ENCODE measurements around the gene LMX1B. TPM values are rescaled to one million over a fixed set of nuclear protein-coding genes. Genes with fewer than 3 reads are reported as not detected.
"Not testable (repeated sequence)": the region's sequence is repeated elsewhere in the genome, so short reads cannot be mapped to it uniquely, and the experiment has no call there.

The LMX1B gene
- total RNA-seq, 1 experiment from 2014 or later, result 2.6 TPM

DNA sequence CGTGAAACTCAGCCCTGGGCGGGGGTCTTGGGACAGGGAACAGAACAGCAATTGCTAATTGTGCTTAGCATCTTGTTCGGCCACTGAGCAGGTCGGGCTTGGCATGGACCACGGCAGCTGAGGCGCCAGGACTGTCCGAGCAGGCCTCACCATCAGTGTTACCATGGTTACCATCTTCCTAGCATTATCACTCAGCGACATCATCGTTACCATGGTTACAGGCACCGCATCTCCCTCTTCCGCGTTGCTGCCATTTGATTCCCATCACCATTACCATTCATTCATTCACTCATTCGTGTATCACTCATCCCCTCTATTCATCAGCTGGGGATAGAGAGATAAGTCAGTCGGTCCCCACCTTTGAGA lies 110.1 kb downstream of the LMX1B start:
- no TSS peak for BruUV-seq (replicated peaks)
- Histone ChIP-seq H3K4me3 (ENCODE audit: low read depth in 2 of 2, low read length in 2 of 2) (no peak overlapping the region), H3K9me3 (ENCODE audit: control insufficient read depth, insufficient read depth, low read depth, low read length) (no peaks in the 10 kb centered on the region), H3K27ac (ENCODE audit: low read length) (no peak overlapping the region), H3K27me3 (ENCODE audit: control insufficient read depth, insufficient read depth, low read length) (no peaks in the 10 kb centered on the region; the same call in 1 of the 2 replicates), H3K36me3 (ENCODE audit: control insufficient read depth, insufficient read depth, low read length) (no peaks in the 10 kb centered on the region), H3K4me1 (ENCODE audit: control insufficient read depth, insufficient read depth, low read length) (no peaks in the 10 kb centered on the region)
- TF ChIP-seq POLR2AphosphoS5 (IDR thresholded peaks at IDR 0.05; ENCODE audit: low read depth, low read length) (no peak), TCF7L2 (IDR thresholded peaks at IDR 0.05; ENCODE audit: low read depth, low read length) (no peak), SIN3A (IDR thresholded peaks at IDR 0.05; ENCODE audit: borderline replicate concordance, insufficient read depth, low read depth, low read length) (no peak)
- TF ChIP-seq, protein P1, sequence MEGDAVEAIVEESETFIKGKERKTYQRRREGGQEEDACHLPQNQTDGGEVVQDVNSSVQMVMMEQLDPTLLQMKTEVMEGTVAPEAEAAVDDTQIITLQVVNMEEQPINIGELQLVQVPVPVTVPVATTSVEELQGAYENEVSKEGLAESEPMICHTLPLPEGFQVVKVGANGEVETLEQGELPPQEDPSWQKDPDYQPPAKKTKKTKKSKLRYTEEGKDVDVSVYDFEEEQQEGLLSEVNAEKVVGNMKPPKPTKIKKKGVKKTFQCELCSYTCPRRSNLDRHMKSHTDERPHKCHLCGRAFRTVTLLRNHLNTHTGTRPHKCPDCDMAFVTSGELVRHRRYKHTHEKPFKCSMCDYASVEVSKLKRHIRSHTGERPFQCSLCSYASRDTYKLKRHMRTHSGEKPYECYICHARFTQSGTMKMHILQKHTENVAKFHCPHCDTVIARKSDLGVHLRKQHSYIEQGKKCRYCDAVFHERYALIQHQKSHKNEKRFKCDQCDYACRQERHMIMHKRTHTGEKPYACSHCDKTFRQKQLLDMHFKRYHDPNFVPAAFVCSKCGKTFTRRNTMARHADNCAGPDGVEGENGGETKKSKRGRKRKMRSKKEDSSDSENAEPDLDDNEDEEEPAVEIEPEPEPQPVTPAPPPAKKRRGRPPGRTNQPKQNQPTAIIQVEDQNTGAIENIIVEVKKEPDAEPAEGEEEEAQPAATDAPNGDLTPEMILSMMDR (IDR thresholded peaks at IDR 0.05), result no peak
- TF ChIP-seq, protein P2, sequence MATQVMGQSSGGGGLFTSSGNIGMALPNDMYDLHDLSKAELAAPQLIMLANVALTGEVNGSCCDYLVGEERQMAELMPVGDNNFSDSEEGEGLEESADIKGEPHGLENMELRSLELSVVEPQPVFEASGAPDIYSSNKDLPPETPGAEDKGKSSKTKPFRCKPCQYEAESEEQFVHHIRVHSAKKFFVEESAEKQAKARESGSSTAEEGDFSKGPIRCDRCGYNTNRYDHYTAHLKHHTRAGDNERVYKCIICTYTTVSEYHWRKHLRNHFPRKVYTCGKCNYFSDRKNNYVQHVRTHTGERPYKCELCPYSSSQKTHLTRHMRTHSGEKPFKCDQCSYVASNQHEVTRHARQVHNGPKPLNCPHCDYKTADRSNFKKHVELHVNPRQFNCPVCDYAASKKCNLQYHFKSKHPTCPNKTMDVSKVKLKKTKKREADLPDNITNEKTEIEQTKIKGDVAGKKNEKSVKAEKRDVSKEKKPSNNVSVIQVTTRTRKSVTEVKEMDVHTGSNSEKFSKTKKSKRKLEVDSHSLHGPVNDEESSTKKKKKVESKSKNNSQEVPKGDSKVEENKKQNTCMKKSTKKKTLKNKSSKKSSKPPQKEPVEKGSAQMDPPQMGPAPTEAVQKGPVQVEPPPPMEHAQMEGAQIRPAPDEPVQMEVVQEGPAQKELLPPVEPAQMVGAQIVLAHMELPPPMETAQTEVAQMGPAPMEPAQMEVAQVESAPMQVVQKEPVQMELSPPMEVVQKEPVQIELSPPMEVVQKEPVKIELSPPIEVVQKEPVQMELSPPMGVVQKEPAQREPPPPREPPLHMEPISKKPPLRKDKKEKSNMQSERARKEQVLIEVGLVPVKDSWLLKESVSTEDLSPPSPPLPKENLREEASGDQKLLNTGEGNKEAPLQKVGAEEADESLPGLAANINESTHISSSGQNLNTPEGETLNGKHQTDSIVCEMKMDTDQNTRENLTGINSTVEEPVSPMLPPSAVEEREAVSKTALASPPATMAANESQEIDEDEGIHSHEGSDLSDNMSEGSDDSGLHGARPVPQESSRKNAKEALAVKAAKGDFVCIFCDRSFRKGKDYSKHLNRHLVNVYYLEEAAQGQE (IDR thresholded peaks at IDR 0.05; ENCODE audit: insufficient read depth in 1 of 2, low read depth in 2 of 2, low read length in 1 of 2), result no peak
- in situ Hi-C loops (cut with HindIII; ENCODE audit: low pct_unique_long_range_greater_than_20kb, low sequenced_read_pairs), result no loop called here
- no peak for ATAC-seq
- ChIA-PET CTCF (no interaction called here), POLR2A (no interaction called here)
- intact Hi-C loops (cut with micrococcal nuclease; ENCODE audit: unreplicated experiment), result no loop called here
- no peak for DNase-seq (ENCODE audit: low read depth, low spot score)

DNA sequence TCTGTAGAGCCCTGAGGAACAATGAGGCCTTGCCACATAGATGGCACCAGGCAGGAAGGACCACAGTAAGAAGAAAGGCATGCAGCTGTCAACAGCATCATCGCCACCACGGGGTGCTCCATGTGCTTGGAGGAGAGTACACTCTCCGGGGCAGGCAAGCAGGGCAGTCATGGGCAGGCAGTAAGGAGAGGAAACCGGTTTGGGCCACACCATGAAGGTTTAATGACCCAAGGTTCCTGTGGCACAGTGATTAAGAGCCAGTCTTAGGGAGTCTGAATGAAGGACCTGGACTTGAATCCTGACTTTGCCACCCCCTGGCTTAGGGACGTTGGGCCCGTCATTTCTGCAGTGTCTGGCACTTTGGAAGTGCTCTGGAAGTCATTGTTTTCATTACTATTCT lies 110.5 kb downstream of the LMX1B start:
- no peak for ATAC-seq
- in situ Hi-C loops (cut with HindIII; ENCODE audit: low pct_unique_long_range_greater_than_20kb, low sequenced_read_pairs), result no loop called here
- CTCF ChIA-PET, result interaction anchor here (0.7 kb wide), 1 partner anchor 180 kb away, joined by 3 read pairs; no protein-coding TSS in a partner anchor

DNA sequence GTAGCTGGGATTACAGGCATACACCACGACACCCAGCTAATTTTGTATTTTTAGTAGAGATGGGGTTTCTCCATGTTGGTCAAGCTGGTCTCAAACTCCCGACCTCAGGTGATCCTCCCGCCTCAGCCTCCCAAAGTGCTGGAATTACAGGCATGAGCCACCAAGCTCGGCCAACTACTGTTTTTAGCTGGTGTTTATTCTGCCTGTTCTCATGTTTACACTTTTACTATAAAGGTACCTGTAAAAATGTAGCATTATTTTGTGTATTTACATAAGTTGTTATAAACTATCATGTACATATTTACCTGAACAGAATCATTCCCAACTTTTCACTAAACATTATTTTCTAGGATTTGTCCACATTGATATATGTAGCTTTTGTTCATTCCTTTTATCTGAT lies 111.8 kb downstream of the LMX1B start:
- in situ Hi-C loops (cut with HindIII; ENCODE audit: low pct_unique_long_range_greater_than_20kb, low sequenced_read_pairs), result not testable (repeated sequence)
- CTCF ChIA-PET, result interaction anchor here (0.7 kb wide), 1 partner anchor 398 kb away, joined by 7 read pairs; no protein-coding TSS in a partner anchor

More for the DNA sequence above, 110.5 kb downstream of the LMX1B start:
- no peaks in the 10 kb centered on the region for H3K9me3 ChIP-seq (ENCODE audit: control insufficient read depth, insufficient read depth, low read depth, low read length)
- TF ChIP-seq POLR2AphosphoS5 (IDR thresholded peaks at IDR 0.05; ENCODE audit: low read depth, low read length) (no peak), SIN3A (IDR thresholded peaks at IDR 0.05; ENCODE audit: borderline replicate concordance, insufficient read depth, low read depth, low read length) (no peak), TCF7L2 (IDR thresholded peaks at IDR 0.05; ENCODE audit: low read depth, low read length) (no peak)
- TF ChIP-seq, protein P1 (IDR thresholded peaks at IDR 0.05), result no peak
- TF ChIP-seq, protein P2 (IDR thresholded peaks at IDR 0.05; ENCODE audit: insufficient read depth in 1 of 2, low read depth in 2 of 2, low read length in 1 of 2), result no peak
- no TSS peak for BruUV-seq (replicated peaks)
- intact Hi-C loops (cut with micrococcal nuclease; ENCODE audit: unreplicated experiment), result no loop called here
- no peak overlapping the region for H3K4me3 ChIP-seq (ENCODE audit: low read depth in 2 of 2, low read length in 2 of 2)
- POLR2A ChIA-PET, result no interaction called here
- no peaks in the 10 kb centered on the region; the same call in 1 of the 2 replicates for H3K27me3 ChIP-seq (ENCODE audit: control insufficient read depth, insufficient read depth, low read length)
- DNase-seq (ENCODE audit: low read depth, low spot score), result no peak
- no peaks in the 10 kb centered on the region for H3K36me3 ChIP-seq (ENCODE audit: control insufficient read depth, insufficient read depth, low read length)
- H3K4me1 ChIP-seq (ENCODE audit: control insufficient read depth, insufficient read depth, low read length), result no peaks in the 10 kb centered on the region
- H3K27ac ChIP-seq (ENCODE audit: low read length), result no peak overlapping the region

DNA sequence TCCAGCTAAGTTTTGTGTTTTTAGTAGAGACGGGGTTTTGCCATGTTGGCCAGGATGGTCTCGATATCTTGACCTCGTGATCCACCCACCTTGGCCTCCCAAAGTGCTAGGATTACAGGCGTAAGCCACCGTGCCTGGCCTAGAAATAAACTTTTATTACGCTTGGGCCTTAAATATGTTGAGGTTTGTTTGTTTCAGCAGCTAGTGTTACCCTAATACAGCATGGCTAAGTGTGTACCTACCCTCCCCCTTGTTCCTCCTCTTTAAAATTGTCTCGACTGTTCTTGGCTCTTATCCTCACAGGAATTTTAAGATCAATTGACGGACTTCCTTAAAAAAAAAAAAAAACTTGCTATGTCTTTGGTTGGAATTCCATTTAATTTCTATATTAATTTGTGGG lies 114.5 kb downstream of the LMX1B start:
- in situ Hi-C loops (cut with HindIII; ENCODE audit: low pct_unique_long_range_greater_than_20kb, low sequenced_read_pairs); H3K9me3 ChIP-seq (ENCODE audit: control insufficient read depth, insufficient read depth, low read depth, low read length); POLR2A ChIA-PET; H3K27me3 ChIP-seq (ENCODE audit: control insufficient read depth, insufficient read depth, low read length); H3K27ac ChIP-seq (ENCODE audit: low read length); intact Hi-C loops (cut with micrococcal nuclease; ENCODE audit: unreplicated experiment); ATAC-seq; H3K4me3 ChIP-seq (ENCODE audit: low read depth in 2 of 2, low read length in 2 of 2); H3K4me1 ChIP-seq (ENCODE audit: control insufficient read depth, insufficient read depth, low read length); BruUV-seq (replicated peaks); CTCF ChIA-PET; DNase-seq (ENCODE audit: low read depth, low spot score); H3K36me3 ChIP-seq (ENCODE audit: control insufficient read depth, insufficient read depth, low read length): not testable (repeated sequence)

More for the DNA sequence above, 111.8 kb downstream of the LMX1B start:
- H3K27me3 ChIP-seq (ENCODE audit: control insufficient read depth, insufficient read depth, low read length); POLR2A ChIA-PET; H3K9me3 ChIP-seq (ENCODE audit: control insufficient read depth, insufficient read depth, low read depth, low read length); ATAC-seq; H3K36me3 ChIP-seq (ENCODE audit: control insufficient read depth, insufficient read depth, low read length); intact Hi-C loops (cut with micrococcal nuclease; ENCODE audit: unreplicated experiment); BruUV-seq (replicated peaks); H3K4me1 ChIP-seq (ENCODE audit: control insufficient read depth, insufficient read depth, low read length); DNase-seq (ENCODE audit: low read depth, low spot score); H3K27ac ChIP-seq (ENCODE audit: low read length); H3K4me3 ChIP-seq (ENCODE audit: low read depth in 2 of 2, low read length in 2 of 2): not testable (repeated sequence)
